H9 (cell line): ENCODE data around the gene ZNF433. TPM values are rescaled to one million over a fixed set of nuclear protein-coding genes. Genes with fewer than 3 reads are reported as not detected.
"Not testable (repeated sequence)": the region's sequence is repeated elsewhere in the genome, so short reads cannot be mapped to it uniquely, and the experiment has no call there.

Experiments used
- DNase-seq: peaks from one replicate; pipeline ENCODE4 v3.0.0-alpha.2; 2017
- H2AFZ ChIP-seq: one replicate; pipeline ENCODE4 v1.6.1; 2013; ENCODE audit warnings: mild to moderate bottlenecking, low read length, control low read depth, moderate library complexity
- H2AK5ac ChIP-seq: 2 replicates; pipeline ENCODE4 v1.6.1; 2013; ENCODE audit warnings: low read length, control low read depth, mixed read lengths; ENCODE audit not compliant: insufficient read length
- H2BK120ac ChIP-seq: one replicate; pipeline ENCODE4 v1.6.1; 2013; ENCODE audit warnings: low read depth, mild to moderate bottlenecking, low read length, control low read depth, inconsistent platforms; ENCODE audit not compliant: poor library complexity, severe bottlenecking
- H2BK12ac ChIP-seq: 2 replicates; pipeline ENCODE4 v1.6.1; 2013; ENCODE audit warnings: low read length, control low read depth, mixed read lengths, low read depth; ENCODE audit not compliant: insufficient read length
- H2BK15ac ChIP-seq: 2 replicates; pipeline ENCODE4 v1.6.1; 2013; ENCODE audit warnings: low read depth, low read length, control low read depth
- H2BK20ac ChIP-seq: one replicate; pipeline ENCODE4 v1.6.1; 2013; ENCODE audit warnings: low read depth, mild to moderate bottlenecking, low read length, control low read depth, inconsistent platforms; ENCODE audit not compliant: poor library complexity, severe bottlenecking
- H2BK5ac ChIP-seq: 2 replicates; pipeline ENCODE4 v1.6.1; 2013; ENCODE audit warnings: low read length, control low read depth, mixed read lengths; ENCODE audit not compliant: insufficient read length
- H3K14ac ChIP-seq: 2 replicates; pipeline ENCODE4 v1.6.1; 2013; ENCODE audit warnings: low read length, control low read depth; ENCODE audit not compliant: insufficient read depth
- H3K18ac ChIP-seq: 2 replicates; pipeline ENCODE4 v1.6.1; 2013; ENCODE audit warnings: low read depth, mild to moderate bottlenecking, mixed read lengths, low read length, control low read depth; ENCODE audit not compliant: insufficient read length
- H3K23ac ChIP-seq: 2 replicates; pipeline ENCODE4 v1.6.1; 2013; ENCODE audit warnings: low read length, control low read depth, mixed read lengths, low read depth; ENCODE audit not compliant: insufficient read length
- H3K23me2 ChIP-seq: 2 replicates; pipeline ENCODE4 v1.6.1; 2013; ENCODE audit warnings: low read depth, mild to moderate bottlenecking, mixed read lengths, low read length, control low read depth; ENCODE audit not compliant: insufficient read length, poor library complexity, severe bottlenecking
- H3K27ac ChIP-seq: 2 replicates; pipeline ENCODE4 v1.5.1; 2013; ENCODE audit warnings: low read length, control low read depth, mixed read lengths, low read depth; ENCODE audit not compliant: insufficient read length
- H3K27me3 ChIP-seq: 2 replicates; pipeline ENCODE4 v1.6.1; 2013; ENCODE audit warnings: low read length, control low read depth, inconsistent platforms; ENCODE audit not compliant: insufficient read depth
- H3K4ac ChIP-seq: 2 replicates; pipeline ENCODE4 v1.6.1; 2013; ENCODE audit warnings: low read depth, mild to moderate bottlenecking, control low read depth, inconsistent platforms, low read length, moderate library complexity
- H3K4me1 ChIP-seq: 2 replicates; pipeline ENCODE4 v1.6.1; 2013; ENCODE audit warnings: low read length, control low read depth, inconsistent platforms; ENCODE audit not compliant: insufficient read depth
- H3K4me2 ChIP-seq: 2 replicates; pipeline ENCODE4 v1.6.1; 2013; ENCODE audit warnings: low read length, control low read depth, mixed read lengths; ENCODE audit not compliant: insufficient read length, insufficient read depth
- H3K56ac ChIP-seq: 2 replicates; pipeline ENCODE4 v1.6.1; 2013; ENCODE audit warnings: low read depth, mild to moderate bottlenecking, mixed read lengths, low read length, control low read depth; ENCODE audit not compliant: insufficient read length
- H3K79me1 ChIP-seq: 2 replicates; pipeline ENCODE4 v1.6.1; 2013; ENCODE audit warnings: low read depth, mild to moderate bottlenecking, moderate library complexity, low read length, control low read depth, inconsistent platforms; ENCODE audit not compliant: insufficient read depth, poor library complexity, severe bottlenecking
- H3K79me2 ChIP-seq: 2 replicates; pipeline ENCODE4 v1.6.1; 2013; ENCODE audit warnings: low read length, control low read depth, inconsistent platforms; ENCODE audit not compliant: insufficient read depth
- H3K9ac ChIP-seq: 2 replicates; pipeline ENCODE4 v1.6.1; 2013; ENCODE audit warnings: low read length, control low read depth, mixed read lengths; ENCODE audit not compliant: insufficient read length; ENCODE audit errors: extremely low read depth
- H3K9me3 ChIP-seq: one replicate; pipeline ENCODE4 v1.6.1; 2013; ENCODE audit warnings: low read depth, low read length, inconsistent platforms; ENCODE audit not compliant: control insufficient read depth
- H3T11ph ChIP-seq: one replicate; pipeline ENCODE4 v1.6.1; 2013; ENCODE audit warnings: mild to moderate bottlenecking, low read length, control low read depth, inconsistent platforms
- H4K20me1 ChIP-seq: one replicate; pipeline ENCODE4 v1.6.1; 2013; ENCODE audit not compliant: control insufficient read depth, insufficient read length, insufficient read depth
- H4K5ac ChIP-seq: 2 replicates; pipeline ENCODE4 v1.6.1; 2013; ENCODE audit warnings: low read depth, mild to moderate bottlenecking, mixed read lengths, low read length, control low read depth; ENCODE audit not compliant: insufficient read length
- H4K8ac ChIP-seq: replicated peaks from 2 replicates; pipeline ENCODE4 v1.6.1; 2013; ENCODE audit warnings: low read length, control low read depth, mixed read lengths, low read depth; ENCODE audit not compliant: insufficient read length
- H4K91ac ChIP-seq: 2 replicates; pipeline ENCODE4 v1.6.1; 2013; ENCODE audit warnings: low read depth, mild to moderate bottlenecking, moderate library complexity, mixed read lengths, low read length, control low read depth; ENCODE audit not compliant: insufficient read length
- H3K27ac Mint-ChIP-seq, 3 experiments: 2 replicates in 2 of 3; 3 replicates in 1 of 3; pipeline ENCODE4 v1.8.0; 2020 to 2021; ENCODE audit warnings: mixed read lengths in 3 of 3, mild to moderate bottlenecking in 1 of 3, moderate library complexity in 1 of 3
- H3K27me3 Mint-ChIP-seq: 2 replicates; pipeline ENCODE4 v1.8.0; 2021; ENCODE audit warnings: low read depth, mild to moderate bottlenecking, moderate library complexity, mixed read lengths
- H3K36me3 Mint-ChIP-seq, 3 experiments: 2 replicates in 2 of 3; 3 replicates in 1 of 3; pipeline ENCODE4 v1.8.0; 2020 to 2021; ENCODE audit warnings: low read depth in 3 of 3, mixed read lengths in 3 of 3; ENCODE audit not compliant: insufficient read depth in 1 of 3
- H3K4me1 Mint-ChIP-seq, 2 experiments: 2 replicates each; pipeline ENCODE4 v1.8.0; 2020; ENCODE audit warnings: mixed read lengths in 2 of 2
- H3K4me3 Mint-ChIP-seq, 2 experiments: 2 replicates in 1 of 2; 3 replicates in 1 of 2; pipeline ENCODE4 v1.8.0; 2020 to 2021; ENCODE audit warnings: mild to moderate bottlenecking in 2 of 2, mixed read lengths in 2 of 2, moderate library complexity in 1 of 2
- H3K9me3 Mint-ChIP-seq, 2 experiments: 2 replicates in 1 of 2; 3 replicates in 1 of 2; pipeline ENCODE4 v1.8.0; 2020; ENCODE audit warnings: mild to moderate bottlenecking in 2 of 2, mixed read lengths in 2 of 2, moderate library complexity in 1 of 2
- CTCF ChIP-seq: fragments of 200-600 bp; sonication (generic); conservative IDR thresholded peaks from 3 replicates; pipeline ENCODE4 v1.8.0; 2021; ENCODE audit warnings: antibody characterized with exemption, mild to moderate bottlenecking
- WGBS: extraction: QIAGEN DNeasy Blood & Tissue Kit; methylation state at CpG from one replicate; pipeline ENCODE4 v1.1.7; 2013; ENCODE audit warnings: missing lambda C conversion rate, low lambda C conversion rate, mixed read lengths; ENCODE audit not compliant: insufficient read length; ENCODE audit errors: extremely low coverage; 5-methylcytosine and 5-hydroxymethylcytosine counted together
- total RNA-seq: library from RNA; stranded (reverse); gene quantifications from 2 replicates; pipeline ENCODE4 v1.2.1, GENCODE V29; 2021

Gene ZNF433
- total RNA-seq, 1 experiment from 2014 or later: 1.9 TPM

DNA sequence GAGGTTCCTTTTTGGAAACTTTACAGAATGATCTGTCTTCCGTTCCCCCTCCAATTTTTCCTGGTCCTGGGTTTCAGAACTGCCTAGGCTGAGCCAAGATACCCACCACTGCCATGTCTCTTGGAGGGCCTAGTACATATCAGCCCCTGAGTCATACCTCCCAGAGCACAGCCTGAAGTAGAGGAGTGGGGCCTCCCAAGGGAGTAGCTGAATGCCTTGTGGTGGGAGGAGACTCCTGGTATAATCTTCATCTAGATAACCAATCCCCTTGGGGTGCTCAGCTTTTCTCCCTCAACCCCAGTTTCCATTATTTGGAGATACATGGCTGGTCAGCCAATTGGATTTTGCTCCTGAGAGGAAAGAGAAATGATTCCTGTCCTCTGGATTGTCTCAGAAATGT is 40.3 kb downstream of the ZNF433 start:
- Histone ChIP-seq H3K9ac (no peak overlapping the region), H2BK15ac (no peak overlapping the region), H2AFZ (no peak overlapping the region), H3K56ac (no peak overlapping the region), H3K79me1 (peaks cover 3% of the 10 kb centered on the region), H2BK20ac (no peak overlapping the region), H3K9me3 (no peaks in the 10 kb centered on the region), H2BK12ac (no peak overlapping the region), H4K8ac (no peak overlapping the region), H3K14ac (no peak overlapping the region), H2BK120ac (no peak overlapping the region), H3K23me2 (no peaks in the 10 kb centered on the region), H3K4ac (no peak overlapping the region), H3K23ac (no peak overlapping the region), H2BK5ac (no peak overlapping the region), H3K4me2 (no peak overlapping the region), H2AK5ac (no peak overlapping the region), H3K27me3 (no peaks in the 10 kb centered on the region), H4K20me1 (no peaks in the 10 kb centered on the region), H3T11ph (no peak overlapping the region), H3K79me2 (peaks cover 12% of the 10 kb centered on the region; the same call in 1 of the 2 replicates), H3K18ac (no peak overlapping the region), H4K91ac (no peak overlapping the region), H3K27ac (no peak overlapping the region), H3K4me1 (no peaks in the 10 kb centered on the region), H4K5ac (no peak overlapping the region)
- Mint-ChIP-seq H3K27me3 (no peaks in the 10 kb centered on the region), H3K4me1 (peaks cover 8 to 14% of the 10 kb centered on the region in 2 experiments), H3K4me3 (no peak overlapping the region), H3K9me3 (peaks cover 0 to 38% of the 10 kb centered on the region in 2 experiments; a peak in 3 of 5 replicates), H3K27ac (no peak overlapping the region), H3K36me3 (peaks cover 19 to 65% (median 24%) of the 10 kb centered on the region in 3 experiments)
- no peak for TF ChIP-seq CTCF
- no CpG with 5 or more reads among the region's 1 CpG for WGBS
- DNase-seq: no peak

DNA sequence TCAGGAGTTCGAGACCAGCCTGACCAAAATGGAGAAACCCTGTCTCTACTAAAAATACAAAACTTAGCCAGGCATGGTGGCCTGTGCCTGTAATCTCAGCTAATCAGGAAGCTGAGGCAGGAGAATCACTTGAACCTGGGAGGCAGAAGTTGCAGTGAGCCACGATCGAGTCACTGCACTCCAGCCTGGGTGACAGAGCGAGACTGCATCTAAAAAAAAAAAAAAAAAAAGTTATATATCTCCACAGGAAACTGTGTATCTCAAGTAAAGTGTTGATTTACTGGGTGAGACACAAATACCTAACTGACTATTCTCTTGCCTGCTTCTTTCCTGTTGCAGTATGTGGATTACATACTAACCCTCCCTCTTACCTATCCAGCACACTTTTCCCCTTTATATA is 43.6 kb downstream of the ZNF433 start:
- not testable (repeated sequence) for H4K91ac ChIP-seq, H3K9ac ChIP-seq, H2AK5ac ChIP-seq, H2BK120ac ChIP-seq, H3K9me3 ChIP-seq, H3K23ac ChIP-seq, H4K20me1 ChIP-seq, H2AFZ ChIP-seq, H3K27me3 ChIP-seq, DNase-seq, H4K8ac ChIP-seq, H2BK5ac ChIP-seq, H3K18ac ChIP-seq, H3K27ac ChIP-seq, H3K4me1 ChIP-seq, H3K4me2 ChIP-seq, H2BK12ac ChIP-seq, H3K27ac Mint-ChIP-seq, H3K4ac ChIP-seq, H3K14ac ChIP-seq, H3K27me3 Mint-ChIP-seq, H3K23me2 ChIP-seq, H4K5ac ChIP-seq, H2BK15ac ChIP-seq, H3K4me3 Mint-ChIP-seq, H3K79me1 ChIP-seq, H3K56ac ChIP-seq, H3T11ph ChIP-seq, H2BK20ac ChIP-seq
- H3K9me3 Mint-ChIP-seq: peaks cover 0 to 31% of the 10 kb centered on the region in 2 experiments; a peak in 4 of 5 replicates
- peaks cover 18 to 54% (median 19%) of the 10 kb centered on the region in 3 experiments for H3K36me3 Mint-ChIP-seq
- WGBS: no CpG with 5 or more reads among the region's 4 CpGs
- peaks cover 7 to 10% of the 10 kb centered on the region in 2 experiments; a peak in 3 of 4 replicates for H3K4me1 Mint-ChIP-seq
- peaks cover 15% of the 10 kb centered on the region; the same call in 1 of the 2 replicates for H3K79me2 ChIP-seq
